Stimulated activated CD8-positive, alpha-beta memory T cell treated with anti-CD3 and anti-CD28 coated beads, Interleukin-15, amount 100 ng/mL, for 24 hours (primary cell): ENCODE results near the gene DMRT2.

Experiments
- DNase-seq: peaks from one replicate; pipeline ENCODE4 v3.0.0-alpha.2; 2020; ENCODE audit warnings: low read depth

The DMRT2 gene

GRCh38 chr9:1047591-1048230 lies 2.4 kb upstream of the DMRT2 start:
- no peak for DNase-seq

- DNase-seq: no peak
Observed at GRCh38 chr9:1048231-1048619, 1.9 kb upstream of the DMRT2 start.

- no peak for DNase-seq
Observed at GRCh38 chr9:1048811-1049210, 1.3 kb upstream of the DMRT2 start.

GRCh38 chr9:1049641-1050040 lies 516 bp upstream of the DMRT2 start:
- DNase-seq: no peak

GRCh38 chr9:1051210-1051583 lies 1.0 kb downstream of the DMRT2 start:
- no peak for DNase-seq

GRCh38 chr9:1051584-1052275 lies 1.6 kb downstream of the DMRT2 start:
- no peak for DNase-seq

- no peak for DNase-seq
Observed at GRCh38 chr9:1052365-1053281, 2.5 kb downstream of the DMRT2 start.

- no peak for DNase-seq
Observed at GRCh38 chr9:1053282-1053621, 3.1 kb downstream of the DMRT2 start.

- no peak for DNase-seq
Observed at GRCh38 chr9:1053986-1054425, 3.8 kb downstream of the DMRT2 start.

GRCh38 chr9:1055166-1055565 lies 5.0 kb downstream of the DMRT2 start:
- DNase-seq: no peak

- DNase-seq: no peak
Observed at GRCh38 chr9:1057910-1058309, 7.8 kb downstream of the DMRT2 start.

GRCh38 chr9:1058826-1059487 lies 8.8 kb downstream of the DMRT2 start:
- no peak for DNase-seq

- DNase-seq: no peak
Observed at GRCh38 chr9:1065130-1065529, 15.0 kb downstream of the DMRT2 start.

- no peak for DNase-seq
Observed at GRCh38 chr9:1070692-1071091, 20.5 kb downstream of the DMRT2 start.

- no peak for DNase-seq
Observed at GRCh38 chr9:1071730-1072129, 21.6 kb downstream of the DMRT2 start.

GRCh38 chr9:1073497-1073896 lies 23.3 kb downstream of the DMRT2 start:
- no peak for DNase-seq

- DNase-seq: no peak
Observed at GRCh38 chr9:1077616-1078015, 27.5 kb downstream of the DMRT2 start.

- no peak for DNase-seq
Observed at GRCh38 chr9:1083325-1083913, 33.3 kb downstream of the DMRT2 start.

GRCh38 chr9:1085086-1085485 lies 34.9 kb downstream of the DMRT2 start:
- DNase-seq: no peak

GRCh38 chr9:1086517-1086916 lies 36.4 kb downstream of the DMRT2 start:
- DNase-seq: no peak

- no peak for DNase-seq
Observed at GRCh38 chr9:1087120-1087881, 37.1 kb downstream of the DMRT2 start.
